MM.1S (cell line): ENCODE data around the gene GPR158.

Experiments used
- DNase-seq: peaks from one replicate; pipeline ENCODE4 v3.0.0-alpha.2; 2015
- H2AFZ ChIP-seq: fragments of 300-600 bp; sonication (generic); 2 replicates; pipeline ENCODE4 v1.6.0; 2016; ENCODE audit warnings: antibody characterized with exemption, low read length
- H3F3A ChIP-seq: fragments of 300-600 bp; sonication (generic); 2 replicates; pipeline ENCODE4 v1.6.1; 2016; ENCODE audit warnings: mild to moderate bottlenecking, antibody characterized with exemption, low read length, moderate library complexity, mixed read lengths; ENCODE audit not compliant: insufficient read depth
- H3K27ac ChIP-seq: fragments of 300-600 bp; sonication (generic); 2 replicates; pipeline ENCODE4 v1.5.1; 2016; ENCODE audit warnings: mild to moderate bottlenecking, low read length
- H3K27me3 ChIP-seq: fragments of 300-600 bp; sonication (generic); replicated peaks from 2 replicates; pipeline ENCODE4 v1.6.0; 2016; ENCODE audit warnings: low read length; ENCODE audit not compliant: insufficient read depth
- H3K36me3 ChIP-seq: fragments of 300-600 bp; sonication (generic); replicated peaks from 2 replicates; pipeline ENCODE4 v1.6.1; 2016; ENCODE audit warnings: mild to moderate bottlenecking, low read length, mixed read lengths; ENCODE audit not compliant: insufficient read depth
- H3K4me1 ChIP-seq: fragments of 300-600 bp; sonication (generic); 2 replicates; pipeline ENCODE4 v1.6.1; 2016; ENCODE audit warnings: low read length, mixed read lengths
- H3K4me2 ChIP-seq: fragments of 300-600 bp; sonication (generic); 2 replicates; pipeline ENCODE4 v1.6.0; 2016; ENCODE audit warnings: low read depth, low read length
- H3K4me3 ChIP-seq: fragments of 300-600 bp; sonication (generic); 2 replicates; pipeline ENCODE4 v1.5.1; 2016; ENCODE audit warnings: low read length, mixed read lengths
- H3K79me2 ChIP-seq: fragments of 300-600 bp; sonication (generic); 2 replicates; pipeline ENCODE4 v1.6.1; 2016; ENCODE audit warnings: mixed run types, low read length, mixed read lengths
- H3K9ac ChIP-seq: fragments of 300-600 bp; sonication (generic); 2 replicates; pipeline ENCODE4 v1.6.1; 2016; ENCODE audit warnings: low read length, mixed read lengths
- H3K9me2 ChIP-seq: fragments of 300-600 bp; sonication (generic); replicated peaks from 2 replicates; pipeline ENCODE4 v1.6.1; 2016; ENCODE audit warnings: mild to moderate bottlenecking, low read length, mixed read lengths; ENCODE audit not compliant: insufficient read depth
- H3K9me3 ChIP-seq: fragments of 300-600 bp; sonication (generic); replicated peaks from 2 replicates; pipeline ENCODE4 v1.6.1; 2016; ENCODE audit warnings: mild to moderate bottlenecking, low read length, mixed read lengths; ENCODE audit not compliant: insufficient read depth
- H4K20me1 ChIP-seq: fragments of 300-600 bp; sonication (generic); 2 replicates; pipeline ENCODE4 v1.6.1; 2016; ENCODE audit warnings: mild to moderate bottlenecking, low read length, moderate library complexity, mixed read lengths; ENCODE audit not compliant: insufficient read depth
- CTCF ChIP-seq: fragments of 300-600 bp; sonication (generic); IDR thresholded peaks from 2 replicates; pipeline ENCODE4 v1.5.1; 2016; ENCODE audit warnings: antibody characterized with exemption, low read length, mixed read lengths
- EZH2 ChIP-seq: fragments of 300-600 bp; sonication (generic); optimal IDR thresholded peaks from 2 replicates; pipeline ENCODE3; 2017; ENCODE audit warnings: low read depth, mild to moderate bottlenecking, antibody characterized with exemption, low read length, mixed read lengths
- EZH2phosphoT487 ChIP-seq: fragments of 300-600 bp; sonication (generic); IDR thresholded peaks from 2 replicates; pipeline ENCODE4 v1.6.1; 2018; ENCODE audit warnings: antibody characterized with exemption, low read length

Gene GPR158

GRCh38 chr10:25130906-25131305 lies 43.9 kb upstream of the GPR158 start:
- no peak for TF ChIP-seq EZH2phosphoT487
- no peak overlapping the region for H2AFZ ChIP-seq
- no peaks in the 10 kb centered on the region for H4K20me1 ChIP-seq
- H3K4me2 ChIP-seq, result no peak overlapping the region
- no peak for DNase-seq
- H3K27me3 ChIP-seq, result no peaks in the 10 kb centered on the region
- no peaks in the 10 kb centered on the region for H3K36me3 ChIP-seq
- no peaks in the 10 kb centered on the region for H3K4me1 ChIP-seq
- no peaks in the 10 kb centered on the region for H3K9me2 ChIP-seq
- H3K4me3 ChIP-seq, result no peak overlapping the region
- no peak overlapping the region for H3K27ac ChIP-seq
- H3F3A ChIP-seq, result no peaks in the 10 kb centered on the region
- no peak overlapping the region for H3K9ac ChIP-seq
- no peaks in the 10 kb centered on the region for H3K9me3 ChIP-seq
- H3K79me2 ChIP-seq, result no peaks in the 10 kb centered on the region

- H3K9me3 ChIP-seq, result no peaks in the 10 kb centered on the region
- no peaks in the 10 kb centered on the region for H3K36me3 ChIP-seq
- H2AFZ ChIP-seq, result no peak overlapping the region
- H4K20me1 ChIP-seq, result no peaks in the 10 kb centered on the region
- TF ChIP-seq CTCF (no peak), EZH2phosphoT487 (no peak), EZH2 (no peak)
- H3K9ac ChIP-seq, result no peak overlapping the region
- no peak overlapping the region for H3K4me3 ChIP-seq
- H3K27ac ChIP-seq, result no peak overlapping the region
- no peaks in the 10 kb centered on the region for H3F3A ChIP-seq
- H3K79me2 ChIP-seq, result no peaks in the 10 kb centered on the region
- DNase-seq, result no peak
- H3K4me2 ChIP-seq, result no peak overlapping the region
- no peaks in the 10 kb centered on the region for H3K27me3 ChIP-seq
- H3K9me2 ChIP-seq, result no peaks in the 10 kb centered on the region
- no peaks in the 10 kb centered on the region for H3K4me1 ChIP-seq
Measured at GRCh38 chr10:25142116-25142864, 32.5 kb upstream of the GPR158 start.

- H3K27ac ChIP-seq, result no peak overlapping the region
- H3K4me2 ChIP-seq, result no peak overlapping the region
- H3K9ac ChIP-seq, result no peak overlapping the region
- H3F3A ChIP-seq, result no peaks in the 10 kb centered on the region
- no peak overlapping the region for H2AFZ ChIP-seq
- no peaks in the 10 kb centered on the region for H4K20me1 ChIP-seq
- no peaks in the 10 kb centered on the region for H3K9me2 ChIP-seq
- no peaks in the 10 kb centered on the region for H3K4me1 ChIP-seq
- no peaks in the 10 kb centered on the region for H3K9me3 ChIP-seq
- TF ChIP-seq CTCF (no peak), EZH2phosphoT487 (no peak), EZH2 (no peak)
- no peaks in the 10 kb centered on the region for H3K27me3 ChIP-seq
- no peaks in the 10 kb centered on the region for H3K79me2 ChIP-seq
- H3K4me3 ChIP-seq, result no peak overlapping the region
- no peak for DNase-seq
- H3K36me3 ChIP-seq, result no peaks in the 10 kb centered on the region
Measured at GRCh38 chr10:25157650-25158049, 17.2 kb upstream of the GPR158 start.

- Histone ChIP-seq H4K20me1 (no peaks in the 10 kb centered on the region), H3K27me3 (no peaks in the 10 kb centered on the region), H3K9ac (no peak overlapping the region), H3K4me1 (no peaks in the 10 kb centered on the region), H3K4me2 (no peak overlapping the region), H3K79me2 (no peaks in the 10 kb centered on the region), H3F3A (no peaks in the 10 kb centered on the region), H3K9me3 (no peaks in the 10 kb centered on the region), H3K9me2 (no peaks in the 10 kb centered on the region), H3K27ac (no peak overlapping the region), H2AFZ (no peak overlapping the region), H3K4me3 (no peak overlapping the region), H3K36me3 (no peaks in the 10 kb centered on the region)
- TF ChIP-seq CTCF, result no peak
- TF ChIP-seq EZH2, result no peak
- no peak for TF ChIP-seq EZH2phosphoT487
- no peak for DNase-seq
Measured at GRCh38 chr10:25159591-25159990, 15.2 kb upstream of the GPR158 start.
